Measurements from ENCODE around the gene LCN9. TPM values are rescaled to one million over a fixed set of nuclear protein-coding genes. Genes with fewer than 3 reads are reported as not detected.

Gene LCN9
- total RNA-seq, 3 donors from 2014 or later: not detected

- DNase-seq: no peak
- intact Hi-C loops (cut with DNase I, micrococcal nuclease): no loop called here
- ATAC-seq: no peak
These were observed 34.1 kb downstream of the LCN9 start for GRCh38 chr9:135697226-135697625.

GRCh38 chr9:135698236-135698635 lies 35.1 kb downstream of the LCN9 start:
- intact Hi-C loops (cut with DNase I, micrococcal nuclease): no loop called here
- no peaks in the 10 kb centered on the region for H3K9me3 ChIP-seq
- TF ChIP-seq CTCF (IDR thresholded peaks at IDR 0.05): no peak
- no peak for ATAC-seq
- H3K4me1 ChIP-seq (ENCODE audit: low read depth): peaks cover 4% of the 10 kb centered on the region
- no peaks in the 10 kb centered on the region for H3K36me3 ChIP-seq (ENCODE audit: low read depth)
- DNase-seq: no peak
- H3K4me3 ChIP-seq: no peak overlapping the region

More at GRCh38 chr9:135697226-135697625, 34.1 kb downstream of the LCN9 start:
- H3K9me3 ChIP-seq: no peaks in the 10 kb centered on the region
- no peaks in the 10 kb centered on the region for H3K36me3 ChIP-seq (ENCODE audit: low read depth)
- no peak overlapping the region for H3K4me3 ChIP-seq
- H3K4me1 ChIP-seq (ENCODE audit: low read depth): peaks cover 2% of the 10 kb centered on the region
- no peak for TF ChIP-seq CTCF (IDR thresholded peaks at IDR 0.05)

GRCh38 chr9:135698767-135699166 lies 35.7 kb downstream of the LCN9 start:
- intact Hi-C loops (cut with DNase I, micrococcal nuclease): no loop called here

GRCh38 chr9:135699440-135699839 lies 36.3 kb downstream of the LCN9 start, which contains the start of gene SOHLH1:
Gene SOHLH1, minus strand, starts transcription at chr9:135699481. Its CDS starts 14 bp downstream, at chr9:135699467.
- Histone ChIP-seq H3K9me3 (no peaks in the 10 kb centered on the region), H3K4me1 (ENCODE audit: low read depth) (peaks cover 4% of the 10 kb centered on the region), H3K36me3 (ENCODE audit: low read depth) (no peaks in the 10 kb centered on the region), H3K4me3 (no peak within 1 kb of the TSS)
- ATAC-seq (no peak), DNase-seq (no peak)
- TF ChIP-seq CTCF (IDR thresholded peaks at IDR 0.05): no peak
- intact Hi-C loops (cut with DNase I, micrococcal nuclease): no loop called here

More at GRCh38 chr9:135698767-135699166, 35.7 kb downstream of the LCN9 start:
- Histone ChIP-seq H3K4me3 (no peak overlapping the region), H3K36me3 (ENCODE audit: low read depth) (no peaks in the 10 kb centered on the region), H3K9me3 (no peaks in the 10 kb centered on the region), H3K4me1 (ENCODE audit: low read depth) (peaks cover 4% of the 10 kb centered on the region)
- no peak for TF ChIP-seq CTCF (IDR thresholded peaks at IDR 0.05)
- DNase-seq: no peak
- no peak for ATAC-seq

DNA sequence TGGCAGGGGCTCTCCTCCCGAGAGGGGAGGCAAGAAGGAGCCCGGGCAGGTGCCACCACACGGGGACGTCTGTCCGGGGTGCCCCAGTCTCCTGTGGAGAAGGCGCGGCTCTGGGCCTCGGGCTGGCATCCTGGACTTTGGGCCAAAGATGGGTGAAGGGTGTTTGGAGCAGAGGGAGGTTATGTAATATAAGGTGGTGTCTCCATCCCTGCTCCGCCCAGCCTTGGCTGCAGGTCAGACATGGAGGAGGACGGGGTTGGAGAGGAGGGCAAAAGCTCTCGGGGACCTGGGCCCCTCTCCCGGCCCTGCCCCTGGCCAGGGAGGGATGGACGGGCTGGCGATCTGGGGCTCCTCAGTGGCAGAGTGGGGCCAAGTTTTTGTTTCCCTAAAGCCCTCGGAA lies 37.4 kb downstream of the LCN9 start:
- ATAC-seq: no peak
- no peak for DNase-seq
- Histone ChIP-seq H3K4me1 (ENCODE audit: low read depth) (peaks cover 4% of the 10 kb centered on the region), H3K36me3 (ENCODE audit: low read depth) (no peaks in the 10 kb centered on the region), H3K4me3 (no peak overlapping the region), H3K9me3 (no peaks in the 10 kb centered on the region)
- no peak for TF ChIP-seq CTCF (IDR thresholded peaks at IDR 0.05)
- intact Hi-C loops (cut with DNase I, micrococcal nuclease): no loop called here
